GDM1 (cell line): ENCODE measurements around the gene CD320.
A peak's percentile ranks its signal among the peaks of the same experiment; 100 is the strongest.
"Not testable (repeated sequence)": the region's sequence is repeated elsewhere in the genome, so short reads cannot be mapped to it uniquely, and the experiment has no call there.

Experiments used
- DNase-seq: peaks from one replicate; lab custom pipeline; 2025; lab: John Stamatoyannopoulos, UW

Gene CD320

DNA sequence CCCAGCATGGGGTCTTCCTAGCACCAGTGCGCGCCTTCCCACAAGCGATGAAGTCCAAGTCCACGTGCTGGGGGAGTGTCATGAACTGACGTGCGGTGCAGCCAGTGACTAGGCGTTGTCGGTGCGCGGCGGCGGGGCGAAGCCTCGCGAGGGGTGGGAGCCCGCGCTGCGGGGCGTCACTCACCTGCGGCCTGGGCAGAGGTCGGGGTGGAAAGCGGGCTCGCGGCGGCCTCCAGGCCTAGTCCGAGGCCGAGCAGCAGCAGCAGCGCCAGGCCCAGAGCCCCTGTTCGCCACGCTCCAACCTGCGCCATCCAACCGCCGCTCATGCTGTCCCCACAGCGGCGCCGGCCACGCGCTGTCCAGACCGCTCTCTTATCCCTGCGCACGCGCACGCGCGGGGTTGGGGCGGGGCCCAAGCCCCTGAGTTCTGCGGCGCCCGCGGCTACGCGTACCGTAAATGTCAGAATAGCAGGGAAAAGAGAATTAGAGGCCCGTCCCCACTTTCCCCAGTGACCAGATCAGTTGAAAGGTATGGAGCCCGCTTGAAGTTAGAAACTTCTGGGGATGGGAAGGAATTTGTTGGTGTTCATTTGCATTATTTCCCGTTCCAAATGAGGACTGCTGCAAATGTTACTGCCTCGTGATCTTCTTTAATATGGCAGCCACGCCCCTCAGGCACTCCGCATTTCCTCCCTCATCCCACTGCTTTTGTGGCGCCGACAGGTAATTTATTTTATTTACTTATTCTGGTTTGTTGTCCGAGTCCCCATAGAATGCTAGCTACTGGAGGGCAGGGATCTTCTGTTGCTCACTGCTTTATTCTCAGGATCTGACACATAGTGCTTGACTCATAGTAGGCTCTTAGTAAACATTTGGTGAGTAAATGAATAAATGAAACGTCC lies at the start of gene CD320:
Gene CD320, minus strand, starts transcription at position 394 of the 902 bp plus-strand sequence. Its CDS starts 68 bp downstream, at position 326.
- DNase-seq: peak; percentile 44

DNA sequence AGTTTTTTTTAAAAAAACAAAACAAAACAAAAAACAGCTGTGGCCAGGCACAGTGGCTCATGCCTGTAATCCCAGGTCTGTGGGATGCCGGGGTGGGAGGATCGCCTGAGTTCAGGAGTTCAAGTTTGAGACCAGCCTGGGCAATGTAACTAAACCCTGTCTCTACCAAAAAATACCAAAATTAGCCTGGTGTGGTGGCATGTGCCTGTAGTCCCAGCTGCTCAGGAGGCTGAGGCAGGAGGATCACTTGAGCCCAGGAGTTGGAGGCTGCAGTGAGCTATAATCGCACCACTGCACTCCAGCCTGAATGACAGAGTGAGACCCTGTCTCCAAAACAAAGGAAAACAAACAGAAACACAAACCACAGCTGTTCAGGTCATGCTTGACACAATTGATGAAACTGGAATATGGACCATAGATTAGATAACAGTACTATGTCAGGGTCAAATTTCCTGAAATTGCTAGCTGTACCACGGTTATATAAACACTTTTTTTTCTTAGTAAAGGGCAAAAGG lies 48.9 kb upstream of the CD320 start:
- no peak for DNase-seq

DNA sequence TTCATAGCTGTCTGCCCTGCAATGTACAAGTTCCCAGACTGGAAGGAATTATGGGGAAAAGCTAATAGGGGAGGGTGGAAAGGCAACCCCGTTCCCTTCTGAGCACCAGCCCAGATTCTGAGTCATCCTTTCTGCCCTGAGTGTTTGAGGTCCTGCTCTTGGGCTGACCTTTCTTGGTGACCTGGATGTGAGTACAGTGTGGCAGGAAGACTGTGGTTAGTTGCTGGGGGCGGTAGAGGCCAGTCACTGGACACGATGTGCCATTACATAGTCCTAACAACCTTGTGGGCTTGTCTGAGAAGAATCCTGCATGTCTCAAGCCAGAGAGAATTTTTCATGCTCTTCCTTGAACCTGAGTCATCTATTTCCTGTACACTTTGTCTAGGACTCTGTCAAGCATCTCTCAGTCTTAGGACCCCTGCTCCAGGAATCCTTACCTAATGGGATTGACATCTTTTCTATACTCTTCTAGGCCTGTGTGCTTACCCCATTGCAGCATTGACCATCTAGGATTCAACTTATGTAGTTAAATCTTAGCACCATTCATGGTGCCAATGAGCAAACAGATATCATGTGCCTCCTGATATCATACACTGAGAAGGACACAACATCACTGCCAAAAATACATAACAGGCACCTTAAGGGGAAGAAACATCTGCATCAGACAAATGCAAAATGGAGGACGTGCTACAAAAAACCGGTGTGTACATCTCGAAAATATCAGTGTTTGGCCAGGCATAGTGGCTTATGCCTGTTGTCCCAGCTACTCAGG lies 47.7 kb upstream of the CD320 start:
- DNase-seq: no peak

DNA sequence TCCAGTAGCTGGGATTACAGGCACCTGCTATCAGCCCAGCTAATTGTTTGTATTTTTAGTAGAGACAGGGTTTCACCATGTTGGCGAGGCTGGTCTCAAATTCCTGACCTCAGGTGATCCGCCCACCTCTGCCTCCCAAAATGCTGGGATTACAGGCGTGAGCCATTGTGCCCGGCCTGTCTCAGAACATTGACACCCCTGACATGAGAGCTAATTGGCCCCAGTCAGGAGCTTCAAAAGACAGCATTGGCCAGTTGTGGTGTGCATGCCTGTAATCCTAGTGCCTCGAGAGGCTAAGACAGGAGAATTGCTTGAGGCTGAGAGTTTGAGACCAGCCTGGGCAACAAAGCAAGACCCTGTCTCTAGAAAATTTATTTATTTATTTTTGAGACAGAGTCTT lies 44.7 kb upstream of the CD320 start:
- DNase-seq: not testable (repeated sequence)

DNA sequence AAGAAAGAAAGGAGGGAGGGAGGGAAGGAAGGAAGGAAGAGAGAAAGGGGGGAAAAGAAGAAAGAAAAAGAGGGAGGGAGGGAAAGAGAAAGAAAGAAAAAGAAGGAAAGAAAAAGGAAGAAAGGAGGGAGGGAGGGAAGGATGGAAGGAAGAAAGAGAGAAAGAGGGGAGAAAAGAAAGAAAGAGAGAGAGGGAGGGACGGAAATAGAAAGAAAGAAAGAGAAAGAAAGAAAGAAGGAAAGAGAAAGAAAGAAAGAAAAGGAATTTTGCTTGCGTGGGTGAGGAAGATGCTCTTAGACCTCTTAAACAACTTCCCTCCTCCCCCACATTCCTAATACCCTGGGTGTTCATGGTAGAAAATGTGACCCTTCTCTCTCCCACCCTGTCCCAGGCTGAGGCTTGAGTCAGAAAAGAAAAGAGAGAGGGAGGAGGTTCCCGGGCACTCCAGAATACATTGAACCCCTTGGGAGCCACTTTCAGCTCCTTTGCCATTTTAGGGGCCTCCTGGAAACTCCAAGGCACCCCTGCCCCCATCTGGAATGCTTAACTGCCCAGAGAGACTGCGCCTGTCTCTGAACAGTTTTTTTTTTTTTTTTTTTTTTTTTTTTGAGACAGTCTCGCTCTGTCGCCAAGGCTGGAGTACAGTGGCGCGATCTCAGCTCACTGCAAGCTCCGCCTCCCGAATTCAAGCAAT lies 44.1 kb upstream of the CD320 start:
- no peak for DNase-seq

DNA sequence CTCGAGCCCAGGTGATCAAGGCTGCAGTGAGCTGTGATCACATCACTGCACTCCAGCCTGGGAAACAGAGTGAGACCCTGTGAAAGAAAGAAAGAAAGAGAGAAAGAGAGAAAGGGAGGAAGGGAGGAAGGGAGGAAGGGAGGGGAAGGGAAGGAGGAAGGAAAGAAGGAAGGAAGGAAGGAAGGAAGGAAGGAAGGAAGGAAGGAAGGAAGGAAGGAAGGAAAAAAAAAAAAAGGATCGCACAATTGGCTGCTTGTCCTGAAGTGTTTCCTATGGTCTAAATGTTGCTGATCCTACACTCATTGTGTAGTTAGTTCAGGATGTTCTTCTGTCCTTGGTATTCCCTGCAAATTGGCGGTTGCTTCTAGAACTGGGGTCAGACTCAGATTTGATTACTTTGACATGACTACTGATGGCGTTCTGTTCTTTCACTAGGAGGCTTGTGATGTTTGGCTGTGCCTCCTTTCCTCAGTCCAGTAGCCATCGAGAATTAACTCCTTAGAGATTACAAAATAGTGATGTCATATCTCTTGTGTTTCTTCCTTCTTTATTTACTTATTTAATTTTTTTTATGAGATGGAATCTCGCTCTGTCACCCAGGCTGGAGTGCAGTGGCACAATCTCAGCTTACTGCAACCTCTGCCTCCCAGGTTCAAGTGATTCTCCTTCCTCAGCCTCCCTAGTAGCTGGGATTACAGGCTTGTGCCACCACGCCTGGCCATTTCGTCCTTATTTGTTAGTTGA lies 41.6 kb upstream of the CD320 start:
- not testable (repeated sequence) for DNase-seq

DNA sequence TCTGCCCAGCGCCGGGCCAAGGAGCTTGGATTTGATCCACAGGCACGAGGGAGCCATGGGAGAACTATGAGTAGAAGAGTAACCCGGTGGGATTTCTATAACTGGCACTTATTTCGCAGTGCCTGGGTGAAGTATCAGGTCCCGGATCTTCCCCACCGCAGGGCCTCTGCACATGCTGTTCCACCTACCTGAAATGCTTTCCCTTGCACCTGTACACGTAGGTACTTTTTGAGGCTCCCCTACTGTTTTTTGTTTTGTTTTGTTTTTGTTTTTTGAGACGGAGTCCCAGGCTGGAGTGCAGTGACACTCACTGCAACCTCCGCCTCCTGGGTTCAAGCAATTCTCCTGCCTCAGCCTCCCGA lies 35.3 kb upstream of the CD320 start:
- DNase-seq: no peak

DNA sequence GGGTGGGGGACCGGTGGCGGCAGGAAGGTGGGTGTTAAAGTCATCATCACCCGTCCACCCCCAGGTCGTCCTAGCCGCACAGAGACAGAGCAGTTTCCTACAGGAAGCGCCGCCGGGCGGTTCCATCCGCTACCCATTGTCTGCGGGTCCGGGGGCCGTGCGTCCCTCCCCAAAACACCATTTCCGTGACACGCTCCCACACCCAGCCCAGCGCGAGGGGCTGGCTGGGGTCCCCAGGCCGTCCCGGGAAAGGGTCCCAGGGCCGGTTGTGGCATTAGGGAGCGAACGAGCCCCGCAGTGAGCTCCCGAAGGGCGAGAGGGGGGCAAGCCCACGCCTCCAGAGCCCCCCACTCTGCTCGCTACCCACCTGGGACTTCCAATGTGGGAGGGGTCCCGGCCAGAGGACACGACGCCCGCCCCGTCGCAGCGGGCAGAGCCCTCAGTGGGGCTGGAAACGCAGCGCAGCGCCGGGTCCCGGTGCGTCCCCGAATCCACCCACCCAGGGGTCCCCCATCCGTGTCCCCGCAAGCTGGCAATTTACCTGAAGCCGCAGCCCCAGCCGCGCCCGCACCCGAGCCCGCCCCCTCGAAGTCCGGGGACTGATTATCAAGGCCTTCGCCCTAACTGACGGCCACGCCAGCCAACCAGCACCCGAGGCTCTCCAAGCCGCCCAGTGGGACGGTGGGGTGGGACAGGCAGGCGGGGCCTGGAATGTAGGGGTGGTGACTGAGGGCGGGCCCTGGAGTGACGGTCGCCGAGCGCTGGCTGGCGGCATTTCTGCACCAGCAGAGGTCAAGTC lies 34.7 kb upstream of the CD320 start, which contains the start of gene KANK3:
Gene KANK3, minus strand, starts transcription at position 579 of the 799 bp plus-strand sequence. CDS start 5,434 bp downstream, outside the sequence.
- peak; percentile 85 for DNase-seq

DNA sequence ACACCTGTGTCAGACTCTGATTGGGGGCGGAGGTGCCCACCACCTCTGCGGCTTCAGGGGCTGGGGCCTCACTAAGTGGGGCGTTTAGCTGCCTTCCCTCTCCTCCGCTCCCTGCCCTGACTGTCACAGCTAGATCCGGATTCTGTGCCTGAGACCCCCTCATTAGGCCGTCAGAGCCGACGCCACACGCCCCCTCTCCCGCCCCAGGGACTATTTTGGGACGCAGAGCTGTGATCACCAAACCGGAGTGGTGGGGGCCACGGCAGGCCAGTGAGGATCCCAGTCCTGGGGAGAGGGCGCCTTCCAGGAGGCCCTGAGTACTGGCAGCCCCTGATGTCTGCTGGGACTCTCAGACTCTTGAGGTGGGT lies 34.1 kb upstream of the CD320 start:
- no peak for DNase-seq

DNA sequence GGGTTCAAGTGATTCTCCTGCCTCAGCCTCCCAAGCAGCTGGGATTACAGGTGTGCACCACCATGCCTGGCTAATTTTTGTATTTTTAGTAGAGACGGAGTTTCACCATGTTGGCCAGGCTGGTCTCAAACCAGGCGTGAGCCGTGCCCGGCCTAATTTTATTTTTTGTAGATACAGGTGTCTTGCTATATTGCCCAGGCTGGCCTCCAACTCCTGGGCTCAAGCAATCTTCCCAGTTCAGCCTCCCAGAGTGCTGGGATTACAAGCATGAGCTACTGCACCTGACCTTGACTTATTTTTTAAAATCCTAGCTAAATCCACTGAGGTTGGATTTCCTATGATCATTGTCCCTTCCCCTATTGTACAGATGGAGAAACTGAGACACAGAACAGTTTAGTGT lies 33.3 kb upstream of the CD320 start:
- not testable (repeated sequence) for DNase-seq

DNA sequence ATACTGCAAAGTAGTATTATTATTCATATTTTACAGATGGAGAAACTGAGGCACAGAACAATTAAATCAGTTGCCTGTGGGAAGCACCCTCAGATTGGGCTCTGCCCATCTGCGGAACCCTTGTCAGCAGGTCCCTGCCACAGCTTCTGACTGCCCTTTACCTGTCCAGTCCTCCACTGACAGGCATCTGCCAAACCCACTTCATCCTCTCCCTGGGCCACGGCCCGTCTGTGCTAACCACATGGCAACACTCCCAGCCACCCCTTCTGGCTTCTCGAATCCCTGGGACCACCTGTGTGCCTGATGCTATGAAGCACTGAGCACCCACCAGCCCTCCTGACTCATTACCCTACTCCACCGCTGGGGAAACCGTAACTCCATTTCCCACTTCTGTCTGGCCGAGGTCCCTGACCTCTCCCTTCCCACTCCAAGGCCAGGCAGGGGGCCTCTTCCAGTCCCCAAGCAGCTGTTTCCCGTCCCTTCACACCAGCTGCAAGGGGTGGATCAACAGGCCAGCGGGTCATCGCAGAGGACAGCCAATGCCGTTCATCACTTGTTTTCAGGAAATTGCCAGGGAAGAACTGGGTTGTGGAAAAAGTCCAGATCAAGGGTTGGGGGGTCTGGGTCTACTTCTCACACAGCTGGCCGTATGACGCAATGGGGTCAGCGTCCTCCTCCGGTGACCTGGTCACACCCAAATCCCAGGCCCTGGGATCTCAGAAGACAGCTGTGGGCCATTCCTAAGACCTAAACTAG lies 32.4 kb upstream of the CD320 start:
- DNase-seq: no peak

DNA sequence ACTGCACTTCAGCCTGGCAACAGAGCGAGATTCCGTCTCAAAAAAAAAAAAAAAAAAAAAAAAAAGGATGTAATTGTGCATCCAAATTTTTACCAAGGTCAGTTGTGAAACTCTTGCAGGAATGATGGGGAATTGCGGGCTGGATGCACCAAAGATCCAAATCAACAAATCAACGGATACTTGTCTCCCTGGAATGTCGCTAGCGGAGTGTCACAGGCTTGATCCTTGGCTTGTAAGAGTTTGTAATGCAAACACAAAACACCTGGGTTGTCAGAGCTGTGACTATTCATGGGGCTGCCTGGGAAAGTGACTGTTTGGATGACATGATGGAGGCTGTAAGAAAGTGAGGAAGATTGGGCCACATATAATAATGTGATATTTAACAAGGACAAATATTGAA lies 30.7 kb upstream of the CD320 start:
- no peak for DNase-seq

DNA sequence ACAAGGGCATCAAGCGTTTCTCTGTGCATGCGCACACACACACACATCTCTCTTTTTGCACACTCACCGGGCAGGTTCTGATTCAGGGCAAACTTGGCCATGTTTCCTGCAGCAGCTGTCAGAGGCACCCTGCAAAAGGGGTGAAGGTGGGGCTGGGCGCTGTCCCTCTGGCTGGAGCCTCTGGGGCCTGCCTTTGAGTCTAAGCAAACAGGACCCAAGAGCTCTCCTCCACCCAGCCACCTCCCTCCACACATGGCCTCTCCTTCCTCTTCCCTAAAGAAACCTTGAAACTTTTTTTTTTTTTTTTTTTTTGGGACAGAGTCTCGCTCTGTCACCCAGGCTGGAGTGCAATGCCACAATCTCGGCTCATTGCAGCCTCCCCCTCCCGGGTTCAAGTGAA lies 29.6 kb upstream of the CD320 start:
- DNase-seq: no peak

DNA sequence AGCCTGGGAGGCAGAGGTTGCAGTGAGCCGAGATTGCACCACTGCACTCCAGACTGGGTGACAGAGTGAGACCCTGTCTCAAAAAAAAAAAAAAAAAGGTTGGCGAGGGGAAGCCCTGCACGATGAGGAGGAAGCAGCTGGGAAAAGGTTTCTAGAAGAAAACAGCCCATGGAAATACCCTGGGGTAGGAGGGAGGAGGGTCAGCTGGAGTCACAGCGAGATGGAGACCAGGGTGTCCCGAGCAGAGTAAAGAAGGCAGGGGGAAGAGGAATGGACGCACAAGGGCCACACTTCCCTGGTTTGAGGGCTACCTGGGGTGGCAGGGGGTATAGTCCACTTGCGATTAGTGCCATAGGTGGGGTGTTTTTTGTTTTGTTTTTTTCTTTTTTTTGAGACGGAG lies 28.5 kb upstream of the CD320 start:
- no peak for DNase-seq

DNA sequence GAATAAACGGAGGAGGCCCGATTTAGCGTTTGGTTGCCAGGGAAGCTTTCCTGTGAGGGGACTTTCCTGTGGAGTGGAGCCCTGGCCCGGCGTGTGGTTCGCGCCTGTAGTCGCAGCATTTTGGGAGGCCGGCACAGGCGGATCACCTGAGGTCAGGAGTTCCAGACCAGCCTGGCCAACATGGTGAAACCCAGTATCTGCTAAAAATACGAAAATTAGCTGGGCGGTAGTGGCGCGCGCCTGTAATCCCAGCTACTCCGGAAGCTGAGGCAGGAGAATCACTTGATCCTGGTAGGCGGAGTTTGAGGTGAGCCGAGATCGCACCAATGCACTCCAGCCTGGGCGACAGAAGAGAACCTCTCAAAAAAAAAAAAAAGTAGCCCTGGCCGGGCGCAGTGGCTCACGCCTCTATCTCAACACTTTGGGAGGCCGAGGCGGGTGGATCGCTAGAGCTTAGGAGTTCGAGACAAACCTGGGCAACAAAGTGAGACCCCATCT lies 28.0 kb upstream of the CD320 start:
- DNase-seq: no peak

DNA sequence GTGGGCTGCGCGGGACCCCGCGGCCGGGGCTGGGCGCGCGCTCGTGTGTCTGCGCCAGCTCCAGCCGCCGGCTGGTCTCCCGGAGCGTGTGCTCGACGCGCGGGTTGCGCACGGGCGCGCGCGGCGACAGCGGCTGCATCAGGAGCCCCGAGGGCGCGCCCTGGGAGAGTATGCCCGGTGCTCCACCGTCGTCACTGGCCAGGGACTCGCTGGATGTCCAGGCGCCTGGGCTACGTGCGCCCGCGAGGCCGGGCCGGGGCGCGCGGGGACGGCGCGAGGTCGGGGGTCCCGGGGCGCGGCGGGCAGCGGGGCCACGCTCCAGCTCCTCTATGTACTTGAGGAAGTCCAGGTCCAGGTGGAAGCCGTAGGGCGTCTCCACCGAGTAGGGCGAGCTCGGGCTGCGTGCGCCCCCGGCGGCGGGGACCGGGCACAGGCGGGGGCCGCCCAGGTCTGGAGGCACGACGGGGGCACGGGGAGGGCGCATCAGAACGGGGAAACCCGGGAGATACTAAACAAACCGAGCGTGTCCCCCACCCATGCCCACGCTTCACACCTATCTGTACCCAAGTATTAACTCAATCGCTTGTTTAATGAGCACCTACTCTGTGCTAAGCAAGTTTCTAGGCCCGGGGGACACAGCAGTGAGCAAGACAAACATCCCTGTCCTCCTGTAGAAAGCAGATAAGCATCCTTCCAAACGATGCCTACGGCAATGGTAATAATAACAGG lies 27.3 kb upstream of the CD320 start:
- no peak for DNase-seq

DNA sequence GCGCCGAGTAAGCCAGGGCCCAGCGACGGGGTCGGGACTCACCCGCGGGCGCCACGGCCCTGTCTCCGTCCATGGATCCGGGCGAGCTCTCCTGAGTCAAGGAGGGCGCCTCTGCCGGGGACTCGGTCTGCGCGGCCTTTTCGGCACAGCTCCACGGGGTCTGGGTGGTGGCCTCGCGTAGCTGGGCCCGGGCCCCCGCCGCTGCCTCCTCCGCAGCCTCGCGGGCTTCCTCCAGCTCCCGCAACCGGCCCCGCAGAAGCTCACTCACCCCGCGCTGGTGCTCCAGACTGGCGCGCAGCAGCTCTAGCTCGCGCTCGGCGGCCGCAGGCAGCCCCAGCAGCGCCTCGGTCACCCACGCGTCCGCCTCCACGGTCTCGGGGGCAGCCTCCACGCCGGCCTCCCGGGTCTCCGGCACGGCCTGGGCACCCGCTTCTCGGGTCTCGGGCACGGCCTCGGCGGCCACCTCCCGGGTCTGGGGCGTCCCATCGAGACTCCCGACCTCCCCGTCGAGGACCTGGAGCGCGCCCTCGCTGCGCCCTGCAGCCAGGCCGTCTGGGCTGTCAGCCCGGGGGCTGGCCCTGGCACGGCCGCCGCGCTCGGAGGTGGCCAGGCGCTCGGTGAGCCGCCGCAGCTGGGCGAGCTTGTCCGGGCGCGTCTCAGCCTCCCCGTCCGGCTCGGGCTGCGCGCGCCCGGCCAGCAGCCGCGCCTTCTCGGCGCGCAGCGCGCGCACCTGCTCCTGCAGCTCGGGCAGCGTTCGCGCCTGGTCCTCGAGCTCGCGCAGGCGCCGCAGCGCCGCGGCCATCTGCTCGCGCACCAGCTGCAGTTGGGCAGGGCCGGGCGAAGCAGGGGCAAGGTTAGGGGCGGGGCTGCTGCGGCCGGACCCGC lies 26.5 kb upstream of the CD320 start:
- no peak for DNase-seq
